A549 (cell line): ENCODE results near the gene ZNF655. TPM values are rescaled to one million over a fixed set of nuclear protein-coding genes. Genes with fewer than 3 reads are reported as not detected.

Source experiments
- ATAC-seq, 2 experiments: fragments of 200-7000 bp in 1 of 2; fragments of >200 bp in 1 of 2; cut with Nextera tagmentation in 1 of 2; cut with Tn5 transposase in 1 of 2; 3 replicates each; pipeline versions ENCODE4 v1.8.0 to v1.9.1; 2018 to 2020; ENCODE audit warnings: mild to moderate bottlenecking in 1 of 2, moderate library complexity in 1 of 2
- CTCF ChIA-PET: fragments of 300-600 bp; sonication (Branson Sonifier 250); formaldehyde crosslinking; extraction: SDS; loops from one replicate; lab custom pipeline; 2021; ENCODE audit warnings: antibody characterized with exemption, inconsistent platforms; lab: Yijun Ruan, JAX
- POLR2A ChIA-PET: fragments of 350-600 bp; formaldehyde crosslinking; extraction: SDS; loops from one replicate; lab custom pipeline; 2021; ENCODE audit warnings: antibody characterized with exemption, inconsistent platforms; lab: Yijun Ruan, JAX
- DNase-seq, 2 experiments: peaks; one replicate each; pipeline versions ENCODE4 v3.0.0 to v3.0.0-alpha.2; 2011 to 2016; ENCODE audit warnings: low read depth in 1 of 2, low spot score in 1 of 2
- FAIRE-seq: peaks from 2 replicates; lab custom pipeline; 2011; peaks lifted over from hg19 to GRCh38; lab: Jason Lieb, UNC
- H3K27ac ChIP-seq, 2 experiments: fragments of >200 bp; sonication (Bioruptor Twin); formaldehyde crosslinking; 3 replicates each; pipeline ENCODE4 v1.5.1; 2016 to 2017
- H3K4me1 ChIP-seq: fragments of >200 bp; sonication (Bioruptor Twin); formaldehyde crosslinking; 3 replicates; pipeline ENCODE4 v1.6.1; 2016
- H3K4me2 ChIP-seq: fragments of >200 bp; sonication (Bioruptor Twin); formaldehyde crosslinking; 3 replicates; pipeline ENCODE4 v1.6.1; 2016
- H3K4me3 ChIP-seq: fragments of >200 bp; sonication (Bioruptor Twin); formaldehyde crosslinking; 3 replicates; pipeline ENCODE4 v1.5.1; 2016
- H3K9me3 ChIP-seq: fragments of >200 bp; sonication (Bioruptor Twin); formaldehyde crosslinking; 3 replicates; pipeline ENCODE4 v1.6.1; 2016
- CHD2 ChIP-seq: fragments of 150-350 bp; IDR thresholded peaks from 2 replicates; pipeline ENCODE4 v1.6.1; 2014; ENCODE audit warnings: low read length; ENCODE audit not compliant: partially characterized antibody
- ELK1 ChIP-seq: fragments of 150-350 bp; IDR thresholded peaks from 2 replicates; pipeline ENCODE4 v1.6.1; 2014; ENCODE audit warnings: low read depth, mild to moderate bottlenecking, low read length
- EP300 ChIP-seq, 2 experiments: fragments of >200 bp; sonication (Bioruptor Twin); formaldehyde crosslinking; IDR thresholded peaks; 2 replicates in 1 of 2; 3 replicates in 1 of 2; pipeline ENCODE4 v1.6.1; 2016 to 2017
- FOSL2 ChIP-seq, 2 experiments: fragments of 450-650 bp in 1 of 2; fragments of >200 bp in 1 of 2; sonication (Bioruptor Twin) in 1 of 2; formaldehyde crosslinking; IDR thresholded peaks; 2 replicates each; pipeline versions ENCODE4 v1.5.0 to v1.6.1; 2016 to 2020; ENCODE audit warnings: mild to moderate bottlenecking in 1 of 2, moderate library complexity in 1 of 2
- HES2 ChIP-seq: fragments of >200 bp; sonication (Bioruptor Twin); formaldehyde crosslinking; IDR thresholded peaks from 2 replicates; pipeline ENCODE4 v1.6.1; 2016
- HOXB5 ChIP-seq: fragments of 250-450 bp; sonication (Bioruptor Pico); IDR thresholded peaks from 2 replicates; pipeline ENCODE4 v1.5.0; 2020; ENCODE audit warnings: mild to moderate bottlenecking, moderate library complexity
- JUN ChIP-seq, 2 experiments: fragments of >200 bp; sonication (Bioruptor Twin); formaldehyde crosslinking; IDR thresholded peaks; 2 replicates in 1 of 2; 3 replicates in 1 of 2; pipeline ENCODE4 v1.6.1; 2016 to 2017
- JUNB ChIP-seq: fragments of >200 bp; sonication (Bioruptor Twin); formaldehyde crosslinking; IDR thresholded peaks from 2 replicates; pipeline ENCODE4 v1.6.1; 2016
- KDM1A ChIP-seq: fragments of 200-600 bp; sonication (generic); IDR thresholded peaks from 2 replicates; pipeline ENCODE4 v1.6.1; 2016; ENCODE audit warnings: low read depth, mild to moderate bottlenecking
- MAFK ChIP-seq: fragments of 450-650 bp; IDR thresholded peaks from 2 replicates; pipeline ENCODE4 v1.6.1; 2014; ENCODE audit not compliant: partially characterized antibody
- MAZ ChIP-seq: fragments of 150-350 bp; IDR thresholded peaks from 2 replicates; pipeline ENCODE4 v1.6.1; 2014; ENCODE audit warnings: antibody characterized with exemption, low read depth, low read length, borderline replicate concordance
- MYC ChIP-seq: IDR thresholded peaks from 2 replicates; pipeline ENCODE4 v1.6.1; 2012; ENCODE audit warnings: mild to moderate bottlenecking, inconsistent platforms, low read length, improper control_type of control experiment, borderline replicate concordance
- NPAS2 ChIP-seq: fragments of 250-450 bp; sonication (Bioruptor Pico); IDR thresholded peaks from 2 replicates; pipeline ENCODE4 v1.8.0; 2022; ENCODE audit warnings: mild to moderate bottlenecking, moderate library complexity, borderline replicate concordance
- POLR2A ChIP-seq: IDR thresholded peaks from 2 replicates; pipeline ENCODE4 v1.6.1; 2012; ENCODE audit warnings: mild to moderate bottlenecking, low read length
- POLR2AphosphoS2 ChIP-seq: conservative IDR thresholded peaks from 2 replicates; pipeline ENCODE4 v1.6.1; 2012; ENCODE audit warnings: low read length, improper control_type of control experiment, inconsistent platforms
- REST ChIP-seq: fragments of 200-600 bp; sonication (generic); IDR thresholded peaks from 2 replicates; pipeline ENCODE4 v1.6.1; 2016; ENCODE audit warnings: antibody characterized with exemption, mild to moderate bottlenecking, moderate library complexity
- RNF2 ChIP-seq: fragments of 200-600 bp; sonication (generic); IDR thresholded peaks from 2 replicates; pipeline ENCODE4 v1.6.1; 2016; ENCODE audit warnings: low read depth, mild to moderate bottlenecking, antibody characterized with exemption, moderate library complexity, borderline replicate concordance
- ZC3H11A ChIP-seq: fragments of 450-650 bp; IDR thresholded peaks from 2 replicates; pipeline ENCODE4 v1.6.1; 2014; ENCODE audit warnings: antibody characterized with exemption, mild to moderate bottlenecking
- ZFP36 ChIP-seq: fragments of 450-650 bp; IDR thresholded peaks from 2 replicates; pipeline ENCODE4 v1.6.1; 2014; ENCODE audit warnings: borderline replicate concordance; ENCODE audit not compliant: partially characterized antibody
- ZNF302 ChIP-seq: fragments of 250-450 bp; sonication (Bioruptor Pico); IDR thresholded peaks from 2 replicates; pipeline ENCODE4 v1.9.0; 2021; ENCODE audit warnings: inconsistent platforms, mild to moderate bottlenecking, moderate library complexity
- ZSCAN20 ChIP-seq: fragments of 250-450 bp; sonication (Bioruptor Pico); IDR thresholded peaks from 2 replicates; pipeline ENCODE4 v1.8.0; 2022; ENCODE audit warnings: mild to moderate bottlenecking, moderate library complexity
- WGBS: methylation state at CpG from one replicate; pipeline ENCODE4 v1.1.6; 2017; ENCODE audit errors: missing lambda C conversion rate; 5-methylcytosine and 5-hydroxymethylcytosine counted together
- polyA plus RNA-seq, 4 experiments: library from polyadenylated mRNA; depleted of rRNA in 3 of 4; stranded (reverse); fragments of >200 nt; fragmentation: RNase III in 1 of 4; extraction: RNeasy Plus Mini Kit Qiagen cat#74134 plus additional on column Dnase treatment in 1 of 4; gene quantifications; 2 replicates in 3 of 4; 3 replicates in 1 of 4; pipeline ENCODE4 v1.2.3, GENCODE V29; 2011 to 2017

Gene ZNF655
- polyA plus RNA-seq, 2 of the 4 experiments (the other 2 are of a cell fraction), result 56.5 to 85.1 TPM

GRCh38 chr7:99607548-99607947 is 49.1 kb downstream of the ZNF655 start:
- Histone ChIP-seq H3K9me3 (no peaks in the 10 kb centered on the region), H3K4me2 (no peak overlapping the region)
- no peak for ATAC-seq
- POLR2A ChIA-PET, result no interaction called here
- WGBS, result 69% methylated on average over 9 of the region's 9 CpGs
- no peak for FAIRE-seq
- TF ChIP-seq REST (no peak), JUN (IDR thresholded peaks at IDR 0.05) (no peak), JUNB (no peak), ZNF302 (no peak), NPAS2 (CRISPR knock-in tag) (no peak)
- TF ChIP-seq, all 56 proteins: peak for 0
- CTCF ChIA-PET, result interaction anchor here (3.1 kb wide), 1 partner anchor 9 kb away, joined by 22 read pairs; the partner anchor contains the start of gene ZSCAN25
- H3K4me3 ChIP-seq, result no peak overlapping the region
- no peak for DNase-seq
- no peak overlapping the region for H3K27ac ChIP-seq
- H3K4me1 ChIP-seq, result no peaks in the 10 kb centered on the region

- no peak for DNase-seq
- WGBS, result 78% methylated on average over 3 of the region's 3 CpGs
- ChIA-PET POLR2A (no interaction called here), CTCF (interaction anchor here (0.6 to 3.3 kb wide), 3 partner anchors 10 to 70 kb away, joined by 3 to 13 read pairs (median 11); no protein-coding TSS in a partner anchor)
- no peak for FAIRE-seq
- no peak overlapping the region for H3K4me2 ChIP-seq
- no peak overlapping the region for H3K27ac ChIP-seq
- H3K4me1 ChIP-seq, result peaks cover 20% of the 10 kb centered on the region
- H3K4me3 ChIP-seq, result no peak overlapping the region
- TF ChIP-seq CHD2 (no peak), FOSL2 (IDR thresholded peaks at IDR 0.05) (no peak), FOSL2 (CRISPR knock-in tag; IDR thresholded peaks at IDR 0.05) (no peak), EP300 (IDR thresholded peaks at IDR 0.05) (no peak), MYC (no peak), ZFP36 (no peak), ELK1 (no peak), POLR2A (no peak), ZSCAN20 (CRISPR knock-in tag) (no peak), MAZ (no peak), RNF2 (no peak), HES2 (no peak), ZC3H11A (no peak), HOXB5 (CRISPR knock-in tag) (no peak), KDM1A (no peak), POLR2AphosphoS2 (no peak), MAFK (no peak)
- no peak for ATAC-seq
- no peaks in the 10 kb centered on the region for H3K9me3 ChIP-seq
Measured at GRCh38 chr7:99614495-99614894, 56.1 kb downstream of the ZNF655 start.
